ENCODE data around the gene COL6A1. TPM values are rescaled to one million over a fixed set of nuclear protein-coding genes. Genes with fewer than 3 reads are reported as not detected.
A peak's percentile ranks its signal among the peaks of the same experiment; 100 is the strongest.
"Not testable (repeated sequence)": the region's sequence is repeated elsewhere in the genome, so short reads cannot be mapped to it uniquely, and the experiment has no call there.

COL6A1 gene
- total RNA-seq, 2 experiments from 2014 or later: 0.57 to 0.69 TPM

DNA sequence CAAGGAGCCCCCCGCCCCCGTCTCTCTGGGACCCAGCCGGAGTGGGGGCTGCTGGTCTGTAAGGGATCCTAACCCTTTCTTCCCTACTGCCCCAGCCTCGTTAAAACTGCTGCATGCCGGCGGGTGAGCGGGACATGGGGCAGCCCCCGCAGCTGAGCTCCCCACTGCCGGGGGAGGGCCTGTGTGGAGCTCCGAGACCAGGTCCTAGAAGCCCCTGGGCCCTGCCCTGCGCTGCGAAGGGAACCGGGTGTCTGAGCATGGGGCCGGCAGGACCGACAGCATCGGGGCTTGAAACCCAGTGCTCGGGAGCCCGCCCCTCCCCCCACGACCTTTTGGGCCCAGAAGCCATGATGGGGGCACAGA lies 9.2 kb upstream of the COL6A1 start:
- H3K36me3 Mint-ChIP-seq (ENCODE audit: low read depth): no peaks in the 10 kb centered on the region
- H3K27ac Mint-ChIP-seq: no peak overlapping the region
- no peaks in the 10 kb centered on the region for H3K9me3 Mint-ChIP-seq (ENCODE audit: low read depth)
- ChIA-PET CTCF (interaction anchor here (1.2 kb wide), 1 partner anchor 9 kb away, joined by 4 read pairs; no protein-coding TSS in a partner anchor), POLR2A (no interaction called here)
- peaks cover 11% of the 10 kb centered on the region for H3K4me1 Mint-ChIP-seq
- DNase-seq (no peak), ATAC-seq (no peak)
- no peak overlapping the region for H3K4me3 Mint-ChIP-seq
- H3K27me3 Mint-ChIP-seq: peaks cover 18% of the 10 kb centered on the region
- intact Hi-C loops (cut with DNase I, micrococcal nuclease): loop anchor here (2.0 to 5.0 kb wide), 7 partner anchors 80 to 352 kb away; partner anchors contain the start of genes COL6A2 (in 2 of the 2), PCNT (in 1 of the 2) and YBEY (in 1 of the 2)

GRCh38 chr21:45972716-45973474 lies 8.7 kb upstream of the COL6A1 start:
- DNase-seq: peak; percentile 33
- Mint-ChIP-seq H3K27ac (no peak overlapping the region), H3K27me3 (peaks cover 18% of the 10 kb centered on the region), H3K36me3 (ENCODE audit: low read depth) (no peaks in the 10 kb centered on the region), H3K9me3 (ENCODE audit: low read depth) (no peaks in the 10 kb centered on the region), H3K4me3 (peak overlapping the region; percentile 51), H3K4me1 (peaks cover 11% of the 10 kb centered on the region)
- POLR2A ChIA-PET: interaction anchor here (0.7 kb wide), 1 partner anchor 52 kb away, joined by 3 read pairs; no protein-coding TSS in a partner anchor
- intact Hi-C loops (cut with DNase I, micrococcal nuclease): loop anchor here (1.0 to 5.0 kb wide), 9 partner anchors 8 to 352 kb away; partner anchors contain the start of genes COL6A2 (in 2 of the 2), COL6A1 (in 1 of the 2), PCNT (in 1 of the 2) and YBEY (in 1 of the 2)
- CTCF ChIA-PET: interaction anchor here (0.6 to 1.2 kb wide), 4 partner anchors 9 to 499 kb away, joined by 3 to 4 read pairs (median 4); no protein-coding TSS in a partner anchor
- ATAC-seq: peak; percentile 22

GRCh38 chr21:45973475-45974072 lies 8.0 kb upstream of the COL6A1 start:
- peaks cover 15% of the 10 kb centered on the region for H3K4me1 Mint-ChIP-seq
- POLR2A ChIA-PET: interaction anchor here (0.7 kb wide), 1 partner anchor 52 kb away, joined by 3 read pairs; no protein-coding TSS in a partner anchor
- H3K27me3 Mint-ChIP-seq: peaks cover 18% of the 10 kb centered on the region
- DNase-seq (peak; percentile 89), ATAC-seq (peak; percentile 80)
- no peaks in the 10 kb centered on the region for H3K9me3 Mint-ChIP-seq (ENCODE audit: low read depth)
- CTCF ChIA-PET: interaction anchor here (0.6 to 1.0 kb wide), 4 partner anchors 84 to 500 kb away, joined by 3 to 4 read pairs (median 3); no protein-coding TSS in a partner anchor
- no peaks in the 10 kb centered on the region for H3K36me3 Mint-ChIP-seq (ENCODE audit: low read depth)
- peak overlapping the region; percentile 51 for H3K4me3 Mint-ChIP-seq
- H3K27ac Mint-ChIP-seq: peak overlapping the region; percentile 60
- intact Hi-C loops (cut with DNase I, micrococcal nuclease): loop anchor here (1.0 to 5.0 kb wide), 9 partner anchors 8 to 351 kb away; partner anchors contain the start of genes COL6A2 (in 2 of the 2), COL6A1 (in 1 of the 2), PCNT (in 1 of the 2) and YBEY (in 1 of the 2)

GRCh38 chr21:45974073-45975019 lies 7.2 kb upstream of the COL6A1 start:
- ATAC-seq (peak; percentile 27), DNase-seq (peak; percentile 54)
- CTCF ChIA-PET: interaction anchor here (0.6 to 1.0 kb wide), 2 partner anchors 201 kb away, joined by 3 read pairs; no protein-coding TSS in a partner anchor

DNA sequence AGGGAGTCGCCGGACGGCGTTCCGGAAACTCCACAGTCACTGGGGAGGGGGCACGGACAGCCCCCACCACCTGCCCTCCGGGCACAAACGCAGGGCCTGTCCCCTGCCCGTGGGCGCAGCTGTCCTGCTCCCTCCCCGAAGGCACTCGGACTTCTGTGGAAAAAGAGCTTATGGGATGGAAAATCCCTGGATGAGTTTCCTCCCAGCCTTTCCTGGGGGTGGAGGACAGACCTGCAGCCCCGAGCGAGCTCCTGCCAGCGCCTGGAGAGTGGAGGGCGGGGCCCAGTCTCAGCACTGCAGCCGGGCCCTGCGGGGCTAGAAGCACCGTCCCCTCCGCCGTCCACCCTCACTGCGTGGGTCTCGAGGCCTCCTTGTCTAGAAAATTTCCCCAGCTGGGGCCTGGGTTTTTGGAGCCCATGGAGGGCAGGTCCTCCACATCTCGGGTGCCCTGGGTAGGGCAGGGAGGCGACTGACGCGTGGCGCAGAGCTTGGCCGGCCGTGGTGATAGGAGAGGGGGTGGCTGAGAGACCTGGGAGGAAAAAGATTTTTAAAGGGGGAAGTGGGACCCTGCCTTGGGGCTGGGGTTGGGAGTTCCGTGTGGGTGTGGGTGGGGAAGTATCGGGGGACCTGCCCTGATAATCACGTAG lies 6.4 kb upstream of the COL6A1 start:
- Mint-ChIP-seq H3K4me1 (peaks cover 19% of the 10 kb centered on the region), H3K27me3 (peaks cover 18% of the 10 kb centered on the region), H3K27ac (no peak overlapping the region), H3K4me3 (no peak overlapping the region), H3K36me3 (ENCODE audit: low read depth) (no peaks in the 10 kb centered on the region), H3K9me3 (ENCODE audit: low read depth) (no peaks in the 10 kb centered on the region)
- POLR2A ChIA-PET: no interaction called here
- CTCF ChIA-PET: no interaction called here
- DNase-seq (no peak), ATAC-seq (no peak)
- intact Hi-C loops (cut with DNase I, micrococcal nuclease): no loop called here

More at GRCh38 chr21:45974073-45975019, 7.2 kb upstream of the COL6A1 start:
- H3K9me3 Mint-ChIP-seq (ENCODE audit: low read depth): no peaks in the 10 kb centered on the region
- no peak overlapping the region for H3K27ac Mint-ChIP-seq
- intact Hi-C loops (cut with DNase I, micrococcal nuclease): loop anchor here in 1 of 2 experiments (5.0 kb wide), 2 partner anchors 123 to 168 kb away; partner anchors contain the start of gene COL6A2
- peaks cover 16% of the 10 kb centered on the region for H3K4me1 Mint-ChIP-seq
- peak overlapping the region; percentile 51 for H3K4me3 Mint-ChIP-seq
- peaks cover 18% of the 10 kb centered on the region for H3K27me3 Mint-ChIP-seq
- POLR2A ChIA-PET: no interaction called here
- no peaks in the 10 kb centered on the region for H3K36me3 Mint-ChIP-seq (ENCODE audit: low read depth)

DNA sequence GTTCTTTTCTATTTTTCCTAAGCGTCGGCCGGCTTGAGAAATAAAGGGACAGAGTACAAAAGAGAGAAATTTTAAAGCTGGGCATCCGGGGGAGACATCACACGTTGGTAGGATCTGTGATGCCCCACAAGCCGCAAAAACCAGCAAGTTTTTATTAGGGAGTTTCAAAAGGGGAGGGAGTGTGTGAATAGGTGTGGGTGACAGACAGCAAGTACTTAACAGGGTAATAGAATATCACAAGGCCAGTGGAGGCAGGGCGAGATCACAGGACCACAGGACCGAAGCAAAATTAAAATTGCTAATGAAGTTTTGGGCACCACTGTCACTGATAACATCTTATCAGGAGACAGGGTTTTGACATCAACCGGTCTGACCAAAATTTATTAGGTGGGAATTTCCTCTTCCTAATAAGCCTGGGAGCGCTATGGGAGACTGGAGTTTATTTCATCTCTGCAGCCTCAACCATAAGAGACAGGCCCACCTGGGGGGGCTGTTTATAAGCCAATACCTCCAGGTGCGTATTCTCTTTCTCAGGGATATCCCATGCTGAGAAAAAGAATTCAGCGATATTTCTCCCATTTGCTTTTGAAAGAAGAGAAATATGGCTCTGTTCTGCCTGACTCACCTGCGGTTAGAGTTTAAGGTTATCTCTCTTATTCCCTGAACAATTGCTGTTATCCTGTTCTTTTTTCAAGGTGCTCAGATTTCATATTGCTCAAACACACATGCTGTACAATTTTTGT lies 5.7 kb upstream of the COL6A1 start:
- Mint-ChIP-seq H3K27me3 (peaks cover 18% of the 10 kb centered on the region), H3K4me1 (peaks cover 19% of the 10 kb centered on the region)
- ATAC-seq; CTCF ChIA-PET; intact Hi-C loops (cut with DNase I, micrococcal nuclease); H3K4me3 Mint-ChIP-seq; POLR2A ChIA-PET; H3K9me3 Mint-ChIP-seq (ENCODE audit: low read depth); H3K27ac Mint-ChIP-seq; H3K36me3 Mint-ChIP-seq (ENCODE audit: low read depth); DNase-seq: not testable (repeated sequence)

DNA sequence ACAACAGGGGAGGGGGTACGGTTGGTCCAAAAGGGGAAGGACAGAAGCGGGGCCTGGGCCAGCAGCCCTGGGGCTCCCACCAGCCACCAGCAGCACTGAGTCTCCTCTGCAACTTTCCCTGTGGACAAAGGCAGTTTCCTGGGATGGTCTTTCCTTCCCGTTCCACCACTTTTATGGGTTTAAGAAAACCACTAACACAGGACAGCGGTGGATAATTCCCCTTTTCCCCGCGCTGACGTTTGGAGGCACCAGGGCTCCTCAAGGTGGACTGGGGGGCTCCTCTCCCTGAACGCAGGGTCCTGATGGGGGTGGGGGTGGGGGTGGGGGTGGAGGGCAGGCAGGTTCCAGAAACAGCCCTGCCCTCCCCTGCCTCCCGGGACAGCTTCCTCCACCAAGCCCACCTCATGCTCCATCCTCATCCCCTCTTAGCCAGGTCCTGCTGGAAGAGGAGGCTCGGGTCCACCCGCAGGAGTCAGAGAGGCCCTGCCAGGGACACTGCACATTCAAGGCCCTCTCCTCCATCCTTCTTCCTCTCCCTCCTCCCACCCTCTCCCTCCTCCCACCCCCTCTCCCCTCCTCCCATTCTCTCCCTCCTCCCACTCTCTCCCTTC lies 4.8 kb upstream of the COL6A1 start:
- intact Hi-C loops (cut with DNase I, micrococcal nuclease): no loop called here
- no peak for ATAC-seq
- Mint-ChIP-seq H3K36me3 (ENCODE audit: low read depth) (no peaks in the 10 kb centered on the region), H3K4me1 (peaks cover 19% of the 10 kb centered on the region), H3K4me3 (no peak overlapping the region), H3K27me3 (peaks cover 16% of the 10 kb centered on the region), H3K9me3 (ENCODE audit: low read depth) (no peaks in the 10 kb centered on the region), H3K27ac (no peak overlapping the region)
- DNase-seq: no peak
- ChIA-PET POLR2A (no interaction called here), CTCF (no interaction called here)

DNA sequence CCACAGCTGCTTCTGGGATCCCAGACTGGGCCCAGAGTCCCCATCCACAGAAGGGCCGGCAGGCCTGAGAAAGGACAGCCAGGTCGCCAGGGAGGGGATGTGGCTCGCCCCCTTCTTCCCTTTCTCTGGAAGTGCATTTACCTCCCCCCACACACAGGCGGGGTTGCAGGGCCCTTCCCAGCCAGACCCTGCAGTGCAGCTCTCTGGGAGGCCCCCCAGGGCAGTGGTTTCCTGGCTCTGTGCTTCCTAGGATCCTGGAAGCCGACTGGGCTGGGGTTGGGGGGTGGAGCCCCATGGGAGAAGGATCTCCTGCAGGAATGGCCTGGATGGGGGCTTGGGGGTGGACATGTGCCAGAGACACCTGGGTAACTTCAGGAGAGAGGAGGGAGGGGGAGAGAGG lies 4.2 kb upstream of the COL6A1 start:
- DNase-seq (no peak), ATAC-seq (no peak)
- no peaks in the 10 kb centered on the region for H3K36me3 Mint-ChIP-seq (ENCODE audit: low read depth)
- intact Hi-C loops (cut with DNase I, micrococcal nuclease): no loop called here
- H3K4me3 Mint-ChIP-seq: no peak overlapping the region
- H3K9me3 Mint-ChIP-seq (ENCODE audit: low read depth): no peaks in the 10 kb centered on the region
- H3K27ac Mint-ChIP-seq: no peak overlapping the region
- ChIA-PET POLR2A (no interaction called here), CTCF (no interaction called here)
- H3K27me3 Mint-ChIP-seq: peaks cover 16% of the 10 kb centered on the region
- H3K4me1 Mint-ChIP-seq: peaks cover 19% of the 10 kb centered on the region

DNA sequence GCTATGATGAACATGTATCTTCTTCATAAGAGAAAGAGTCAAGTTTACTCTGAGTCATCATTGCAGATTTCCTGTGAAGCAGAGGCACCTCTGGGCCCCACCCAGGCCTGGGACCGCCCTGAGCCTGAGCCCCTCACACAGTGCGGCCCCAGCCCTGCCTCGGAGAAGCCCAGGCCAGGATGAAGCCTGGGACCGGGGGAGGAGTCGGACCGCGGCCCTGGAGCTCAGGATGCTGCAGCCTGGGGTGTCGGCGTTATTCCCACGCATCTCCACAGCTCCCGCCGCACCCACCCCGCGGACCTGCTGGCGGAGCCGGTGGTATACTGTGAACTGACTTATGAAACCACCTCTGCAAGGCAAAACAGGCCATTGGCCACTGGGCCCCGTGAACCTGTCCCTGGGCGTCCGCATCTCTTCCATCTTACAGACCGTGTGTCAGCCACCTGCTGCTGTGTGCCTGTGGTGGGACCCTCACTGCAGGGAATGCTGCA lies 2.4 kb upstream of the COL6A1 start:
- ATAC-seq (peak; percentile 52), DNase-seq (peak; percentile 32)
- ChIA-PET CTCF (interaction anchor here (1.0 kb wide), 1 partner anchor 164 kb away, joined by 4 read pairs; no protein-coding TSS in a partner anchor), POLR2A (interaction anchor here (1.0 kb wide), 1 partner anchor 174 kb away, joined by 3 read pairs; no protein-coding TSS in a partner anchor)
- Mint-ChIP-seq H3K36me3 (ENCODE audit: low read depth) (no peaks in the 10 kb centered on the region), H3K4me3 (no peak overlapping the region), H3K27ac (no peak overlapping the region), H3K4me1 (peaks cover 16% of the 10 kb centered on the region), H3K9me3 (ENCODE audit: low read depth) (no peaks in the 10 kb centered on the region), H3K27me3 (peaks cover 18% of the 10 kb centered on the region)
- intact Hi-C loops (cut with DNase I, micrococcal nuclease): no loop called here
